IPS DF 19.7 (cell line): ENCODE results near the gene FAU.

Source experiments
- DNase-seq: peaks from one replicate; pipeline ENCODE4 v3.0.0-alpha.2; 2013; ENCODE audit warnings: low read depth, low spot score

FAU gene

DNA sequence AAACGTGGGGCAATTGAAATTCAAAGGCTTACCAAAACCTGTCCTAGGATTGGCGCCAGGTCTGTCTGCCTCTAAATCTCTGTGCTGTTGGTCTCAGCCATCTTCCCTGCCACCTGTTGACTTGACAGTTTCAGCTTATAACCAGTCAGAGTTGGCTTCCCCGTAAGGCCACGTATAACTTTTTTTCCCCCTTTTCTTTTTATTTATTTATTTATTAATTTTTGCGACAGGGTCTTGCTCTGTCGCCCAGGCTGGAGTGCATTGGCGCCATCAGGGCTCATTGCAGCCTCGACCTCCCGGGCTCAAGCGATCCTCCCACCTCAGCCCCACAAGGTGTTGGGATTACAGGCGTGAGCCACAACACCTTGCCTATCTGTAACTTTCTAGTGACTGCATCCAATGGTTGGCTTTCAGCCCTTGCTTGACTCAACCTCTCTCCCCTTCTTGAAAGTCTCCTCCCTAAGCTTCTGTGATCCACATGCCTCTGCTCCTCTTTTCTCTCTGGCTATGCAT lies 13.8 kb upstream of the FAU start:
- no peak for DNase-seq

DNA sequence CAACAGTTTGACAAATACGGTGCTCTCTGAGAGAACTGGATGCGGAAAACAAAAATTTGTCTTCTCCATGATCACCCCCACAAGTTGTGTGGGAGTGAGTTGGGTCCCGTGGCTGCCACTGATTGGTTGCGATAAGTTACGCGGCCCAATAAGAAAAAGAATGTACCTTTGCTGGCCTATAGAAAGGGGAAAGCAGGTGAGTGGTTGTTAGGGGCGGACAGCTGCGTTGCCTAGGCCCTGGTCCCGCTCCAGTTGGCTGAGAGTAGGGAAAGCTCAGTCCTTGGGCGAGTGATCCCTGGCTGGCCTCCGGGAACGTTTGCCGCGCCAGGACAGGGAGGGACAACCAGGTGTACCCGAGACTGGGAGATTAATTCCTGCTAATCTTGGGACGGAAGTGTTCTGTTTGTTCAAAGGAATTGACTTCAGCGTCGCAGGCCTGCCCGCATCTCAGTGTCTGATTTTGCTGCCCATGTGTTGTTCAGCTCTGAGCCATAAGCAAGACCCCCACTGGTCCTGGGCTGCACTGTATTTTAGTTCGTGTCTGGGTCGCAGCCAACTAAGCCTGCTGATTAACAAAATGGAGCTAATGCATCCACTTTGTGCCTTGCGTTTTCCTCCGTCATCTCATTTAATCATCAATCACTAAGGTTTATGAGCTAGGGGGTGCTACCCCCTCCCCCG lies 13.2 kb upstream of the FAU start:
- DNase-seq, result peak; percentile 95

DNA sequence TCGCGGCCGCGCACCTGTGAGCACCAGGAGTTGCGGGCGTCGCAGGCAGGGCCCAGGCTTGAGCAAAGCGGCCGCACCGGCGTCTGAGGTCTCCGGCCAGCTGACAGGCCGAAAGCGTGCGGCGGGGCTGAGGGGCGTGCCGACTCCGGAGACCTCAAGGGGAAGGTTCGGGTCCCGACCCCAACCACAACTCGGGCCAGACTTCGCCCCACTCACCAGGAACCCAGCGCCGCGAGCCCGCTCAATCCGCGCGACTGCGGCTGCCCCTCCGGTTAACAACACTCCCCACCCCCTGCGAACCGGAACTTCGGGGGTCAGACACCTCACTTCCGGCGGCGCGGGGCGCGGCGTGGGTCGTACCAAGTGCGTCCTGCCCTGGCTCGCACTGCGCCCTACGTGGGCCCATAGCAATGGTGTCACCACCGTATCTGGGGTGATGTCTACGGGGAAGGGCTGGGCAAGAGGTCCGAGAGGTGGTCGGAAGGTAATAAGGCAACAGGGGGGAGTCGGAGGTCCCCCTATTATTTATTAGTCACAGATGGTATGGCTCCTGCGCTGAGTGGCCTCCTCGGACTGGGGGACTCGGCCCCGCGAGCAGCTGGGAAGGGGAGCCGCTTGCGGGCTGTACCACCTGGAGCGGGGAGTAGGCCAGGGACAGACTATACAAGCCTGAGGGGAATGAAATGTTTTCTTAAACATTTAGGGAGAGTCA lies 12.5 kb upstream of the FAU start, which contains the start of gene SYVN1:
SYVN1 (minus strand) TSS at position 280 of the 712 bp plus-strand sequence. CDS start 918 bp downstream, outside the sequence.
- DNase-seq, result no peak

DNA sequence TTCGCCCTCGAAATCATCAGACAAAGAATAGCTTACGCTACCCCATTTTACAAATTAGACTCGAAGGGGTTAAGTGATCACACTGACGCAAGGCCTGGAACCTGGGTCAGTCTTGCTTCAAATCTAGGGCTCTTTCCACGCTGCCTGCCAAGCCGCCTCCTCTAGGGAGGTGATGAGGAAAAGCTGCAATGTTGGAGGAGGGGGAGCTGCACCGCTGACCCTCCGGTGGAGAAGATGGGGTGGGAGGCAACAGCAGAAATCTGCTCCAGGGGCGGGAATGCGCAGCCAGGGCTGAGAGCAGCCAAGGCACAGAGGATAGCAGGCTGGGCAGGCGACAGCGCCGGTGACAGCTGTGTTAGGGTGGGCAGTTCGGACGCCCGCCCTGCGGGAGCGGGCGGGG lies 11.8 kb upstream of the FAU start:
- DNase-seq, result no peak

DNA sequence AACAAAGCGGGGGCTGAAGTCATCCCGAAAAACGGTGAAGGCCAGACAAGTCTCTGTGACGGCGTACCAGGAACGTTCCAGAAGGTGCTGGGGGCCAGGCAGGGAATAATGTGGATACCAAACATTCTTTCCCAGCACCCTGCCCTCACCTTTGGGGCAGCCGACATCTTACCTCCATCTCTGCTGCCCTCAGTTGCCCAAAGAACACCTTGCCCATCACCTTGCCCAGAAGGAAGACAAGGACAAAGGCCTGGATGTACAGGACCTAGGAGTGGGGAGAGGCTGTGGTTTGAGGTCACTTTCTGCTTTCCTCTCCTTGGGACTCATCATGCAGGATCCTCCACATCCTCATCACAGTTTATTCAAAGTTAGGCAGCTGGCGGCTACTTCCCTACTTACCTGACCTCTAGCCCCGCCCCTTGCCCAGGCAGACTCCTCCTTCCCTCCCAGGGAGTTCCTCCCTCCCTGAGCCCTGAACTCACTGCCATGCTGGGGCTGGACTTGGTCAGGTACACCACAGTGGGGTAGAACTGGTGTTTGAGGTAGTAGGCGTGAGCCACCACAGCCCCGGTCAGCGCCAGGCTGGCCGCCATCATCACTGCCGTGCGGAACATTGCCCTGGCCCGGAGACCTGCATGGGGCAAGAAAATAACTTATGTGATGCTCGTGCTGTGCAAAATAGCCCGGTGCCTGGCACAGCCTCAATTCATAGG lies 11.2 kb upstream of the FAU start:
- no peak for DNase-seq

DNA sequence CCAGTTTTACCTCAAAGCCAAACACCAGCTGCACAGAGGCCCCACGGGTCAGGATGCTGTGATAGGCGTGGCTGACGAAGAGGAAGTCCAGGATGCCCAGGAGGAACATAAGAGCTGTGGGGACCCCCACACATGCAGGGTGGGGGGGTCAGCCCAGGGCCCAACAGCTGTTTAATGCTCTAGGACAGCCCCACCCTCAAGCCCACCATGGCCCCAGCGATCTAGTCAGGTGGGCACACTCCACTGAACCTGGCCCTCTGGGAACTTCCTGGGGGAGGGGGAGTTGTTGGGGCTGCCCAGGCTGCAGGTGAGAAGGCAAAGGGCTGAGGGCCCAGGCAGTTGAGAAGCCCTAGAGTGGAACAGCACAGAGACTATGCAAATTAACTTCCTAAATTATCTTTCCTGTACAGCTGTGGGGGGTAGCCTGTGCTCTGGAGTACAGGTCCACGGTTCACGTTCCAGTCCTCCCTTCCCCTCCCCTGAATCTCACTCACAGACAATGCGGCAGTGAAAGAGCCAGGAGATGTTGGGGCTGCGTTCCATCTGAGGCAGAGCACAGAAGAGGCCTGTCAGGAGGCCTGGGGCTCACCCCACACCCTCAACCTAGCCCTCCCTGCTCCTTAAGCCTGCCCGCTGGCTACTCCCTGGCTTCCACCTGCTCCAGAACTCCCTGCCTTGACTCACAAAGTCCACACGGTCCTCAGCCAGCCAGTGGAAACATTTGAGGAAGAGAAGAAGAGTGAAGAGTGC lies 10.5 kb upstream of the FAU start:
- no peak for DNase-seq

DNA sequence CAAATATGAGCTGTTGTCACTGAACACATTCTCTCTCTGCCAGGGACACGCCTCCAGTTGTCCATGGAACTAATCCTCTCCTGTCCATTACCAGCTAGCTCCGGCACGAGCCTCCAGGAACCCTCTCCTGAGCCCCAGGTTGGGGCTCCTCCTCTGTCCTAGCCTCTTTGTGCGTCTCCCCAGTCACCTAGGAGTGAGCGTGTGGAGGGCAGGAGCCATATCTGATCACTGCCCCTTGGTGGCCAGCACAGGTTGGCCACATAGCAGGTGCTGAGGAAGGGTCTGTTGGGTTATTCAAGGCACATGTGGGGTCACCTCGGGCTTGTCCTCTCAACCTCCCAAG lies 9.9 kb upstream of the FAU start:
- no peak for DNase-seq

DNA sequence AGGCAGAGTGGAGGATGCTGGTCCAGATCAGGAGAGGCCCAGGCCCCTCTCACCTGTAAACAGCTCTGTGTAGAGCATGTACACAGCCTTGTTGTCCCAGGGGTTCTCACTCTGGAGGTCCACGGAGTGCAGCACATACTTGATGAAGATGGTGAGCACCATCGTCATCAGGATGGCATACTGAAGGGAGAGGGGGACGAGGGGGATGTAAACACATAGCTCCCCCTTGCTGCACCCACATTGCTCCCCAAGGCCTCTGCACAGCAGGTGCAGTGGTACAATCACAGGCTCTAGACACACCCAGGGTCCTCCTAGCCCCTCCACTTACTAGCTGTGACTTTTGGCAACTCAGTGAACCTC lies 9.5 kb upstream of the FAU start:
- no peak for DNase-seq

DNA sequence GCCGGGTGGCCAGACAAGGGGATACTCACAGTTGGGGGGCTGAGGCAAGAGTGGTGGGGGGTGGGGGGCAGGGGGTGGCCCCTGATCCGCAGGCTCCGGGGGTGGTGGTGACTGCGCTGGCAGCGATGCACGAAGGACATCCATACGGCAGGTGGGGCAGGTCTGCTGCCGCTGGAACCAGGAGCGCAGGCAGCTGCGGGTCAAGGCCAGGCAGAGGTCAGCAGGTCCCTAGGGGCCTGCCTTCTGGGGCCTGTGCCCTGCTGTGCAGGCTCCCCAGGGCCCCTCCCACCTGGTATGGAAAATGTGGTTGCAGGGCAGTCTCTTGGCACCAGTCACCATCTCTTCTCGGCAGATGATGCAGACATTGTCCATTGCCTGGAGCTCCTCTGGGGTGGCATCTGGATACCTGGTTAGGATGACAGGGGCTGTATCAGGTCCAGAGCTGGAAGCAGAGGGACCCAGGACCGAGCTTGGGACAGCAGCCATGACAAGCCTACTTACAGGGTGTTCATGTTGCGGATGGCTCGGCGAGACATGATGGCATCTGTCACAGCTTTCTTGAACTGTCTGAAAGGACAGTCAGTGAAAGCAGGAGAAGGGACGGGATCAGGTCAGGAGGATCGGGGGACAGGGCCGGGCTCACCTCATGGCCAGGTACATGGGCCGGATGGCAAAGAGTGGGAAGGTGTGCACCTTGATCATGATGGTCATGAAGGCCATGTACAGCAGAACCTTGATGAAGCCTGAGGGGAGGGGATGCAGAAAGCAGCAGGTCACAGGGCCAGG lies 8.9 kb upstream of the FAU start:
- no peak for DNase-seq

DNA sequence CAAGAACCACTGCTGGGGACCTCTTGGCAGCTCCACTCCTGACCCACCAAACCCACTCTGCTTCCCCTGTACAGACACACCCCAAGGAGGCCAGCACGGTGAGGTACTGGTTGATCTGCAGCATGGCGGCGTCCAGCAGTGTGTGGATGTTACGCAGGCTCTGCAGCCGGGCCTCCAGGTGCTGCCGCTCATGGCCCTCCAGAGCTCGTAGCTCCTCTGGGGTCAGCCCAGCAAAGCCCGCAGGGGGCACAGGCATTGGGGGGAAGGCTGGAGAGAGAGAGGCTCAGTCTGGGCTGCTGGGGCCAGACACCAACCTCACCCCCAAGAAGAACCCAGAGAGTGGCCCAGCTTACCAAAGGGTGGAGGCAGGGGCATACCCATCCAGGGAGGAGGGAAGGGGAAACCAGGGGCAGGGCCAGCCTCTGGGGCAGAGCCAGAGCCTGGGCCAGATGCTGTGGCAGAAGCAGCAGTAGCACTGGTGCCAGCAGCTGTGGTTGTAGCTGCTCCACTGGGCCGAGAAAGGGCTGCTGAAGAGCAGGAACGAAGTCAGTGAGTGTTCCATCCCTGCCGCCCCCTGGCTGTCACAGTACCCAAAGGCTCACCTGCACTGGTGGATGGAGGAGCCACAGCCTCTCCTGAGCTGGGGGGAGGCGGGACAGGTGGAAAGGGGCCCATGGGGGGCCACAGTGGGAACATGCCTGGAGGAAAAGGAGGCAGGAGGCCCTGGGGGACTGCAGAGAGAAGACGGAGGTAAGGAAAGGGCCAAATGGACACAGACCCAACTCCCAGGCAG lies 7.9 kb upstream of the FAU start:
- no peak for DNase-seq

DNA sequence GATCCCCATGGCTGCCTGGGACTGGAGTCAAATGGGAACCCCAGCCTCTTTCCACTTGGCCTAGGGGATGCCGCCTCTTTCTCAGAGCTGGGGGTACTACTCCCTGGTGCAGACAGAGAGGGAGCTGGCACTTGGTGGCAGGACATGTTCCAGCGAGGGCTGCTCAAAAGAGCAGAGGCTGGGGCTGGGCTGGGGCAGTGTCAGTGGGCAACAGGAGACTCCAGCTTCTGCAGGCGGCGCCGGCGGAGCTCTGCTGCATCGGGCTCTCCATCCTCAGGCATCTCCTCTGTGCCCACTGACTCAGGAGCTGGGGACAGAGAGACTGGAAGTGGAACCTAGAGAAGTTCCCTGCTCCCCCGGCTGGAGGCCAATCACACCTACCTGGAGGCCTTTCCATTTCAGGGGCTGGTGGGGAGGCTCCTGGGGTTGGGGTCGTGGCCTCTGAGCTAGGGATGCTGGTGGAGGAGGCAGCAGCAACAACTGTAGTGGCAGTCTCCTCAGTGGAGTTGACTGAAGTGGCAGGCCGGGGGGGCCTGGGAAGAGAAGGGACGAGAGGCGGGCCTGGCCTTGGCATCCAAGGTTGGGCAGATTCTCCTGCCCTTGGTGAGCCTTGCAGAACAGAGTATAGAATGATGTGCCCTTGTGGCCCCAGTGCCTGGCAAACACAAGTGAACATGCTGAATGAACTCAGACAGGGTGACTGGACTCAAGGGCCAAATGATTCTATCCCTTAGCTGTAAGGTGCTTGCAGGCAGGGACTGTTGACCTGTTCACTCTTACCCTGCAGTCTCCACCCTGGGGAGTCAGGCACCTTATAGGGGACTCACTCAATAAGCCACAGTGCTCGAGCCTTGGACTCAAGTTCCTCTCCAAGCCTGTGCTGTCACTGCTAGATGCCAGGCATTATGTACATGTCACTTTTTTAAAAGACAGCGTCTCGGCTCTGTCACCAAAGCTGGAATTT lies 6.5 kb upstream of the FAU start:
- no peak for DNase-seq

DNA sequence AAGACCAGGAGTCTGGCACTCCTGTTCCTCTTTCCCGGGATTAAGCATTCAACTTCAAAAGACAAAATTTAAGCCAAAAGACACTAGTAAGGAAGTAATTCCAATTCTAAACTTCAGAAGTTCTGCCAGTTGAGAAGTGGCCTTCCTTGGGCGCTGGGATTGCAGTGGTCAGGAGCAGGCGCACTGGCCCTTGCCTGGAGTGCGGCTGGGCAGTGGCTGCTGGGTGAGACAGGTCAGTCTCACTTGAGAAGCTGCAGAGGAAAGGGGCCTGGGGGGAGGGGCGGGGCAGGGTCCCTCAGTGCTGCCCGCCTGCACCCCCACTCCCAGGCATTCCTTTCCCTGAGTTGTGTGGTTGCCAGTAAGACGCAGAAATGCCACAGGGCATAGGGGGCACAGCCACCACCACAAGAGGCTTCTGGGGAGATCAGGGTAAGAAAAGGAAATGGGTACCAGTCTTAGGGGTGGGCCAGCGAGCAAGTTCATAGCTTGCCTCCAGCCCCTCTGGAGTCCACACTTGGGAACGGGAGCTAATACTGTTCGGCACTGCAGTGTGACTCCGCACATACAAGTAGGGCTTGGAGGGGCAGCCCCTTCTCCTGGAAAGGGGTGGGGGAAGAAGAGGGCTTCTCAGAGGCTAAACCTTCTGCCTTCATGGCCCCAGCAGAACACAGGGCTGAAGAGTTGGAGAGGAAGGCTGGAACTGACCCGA lies 5.7 kb upstream of the FAU start:
- DNase-seq, result no peak

DNA sequence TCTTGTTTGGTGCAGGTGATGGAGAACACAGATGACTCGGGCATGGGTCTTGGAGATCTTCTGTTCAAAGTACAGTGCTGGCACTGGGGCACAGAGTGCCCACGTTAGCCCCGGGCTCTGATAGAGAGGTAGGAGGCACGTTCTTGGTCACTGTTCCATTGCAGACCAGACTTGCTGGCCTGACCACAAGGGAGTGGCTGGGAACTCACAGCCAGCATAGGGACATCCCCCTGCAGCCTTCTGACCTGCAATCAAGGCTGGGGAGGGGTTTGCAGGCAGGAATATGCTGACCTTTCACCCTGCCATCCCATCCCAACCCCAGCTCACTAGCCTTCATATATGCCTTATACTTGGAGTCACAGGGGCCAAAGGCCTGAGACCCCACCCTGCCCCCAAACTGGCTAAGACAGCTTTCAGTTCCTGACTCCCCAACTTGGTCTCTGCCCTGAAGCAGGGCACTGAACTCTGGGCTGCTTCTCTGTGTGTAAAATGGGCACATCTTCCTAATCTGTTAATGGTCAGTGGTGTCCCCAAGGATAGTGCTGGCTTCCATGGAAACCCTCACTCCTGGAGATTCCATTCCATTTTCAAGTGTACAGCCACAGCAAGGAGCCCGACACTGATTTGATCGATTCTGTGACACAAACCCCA lies 4.8 kb upstream of the FAU start:
- no peak for DNase-seq

DNA sequence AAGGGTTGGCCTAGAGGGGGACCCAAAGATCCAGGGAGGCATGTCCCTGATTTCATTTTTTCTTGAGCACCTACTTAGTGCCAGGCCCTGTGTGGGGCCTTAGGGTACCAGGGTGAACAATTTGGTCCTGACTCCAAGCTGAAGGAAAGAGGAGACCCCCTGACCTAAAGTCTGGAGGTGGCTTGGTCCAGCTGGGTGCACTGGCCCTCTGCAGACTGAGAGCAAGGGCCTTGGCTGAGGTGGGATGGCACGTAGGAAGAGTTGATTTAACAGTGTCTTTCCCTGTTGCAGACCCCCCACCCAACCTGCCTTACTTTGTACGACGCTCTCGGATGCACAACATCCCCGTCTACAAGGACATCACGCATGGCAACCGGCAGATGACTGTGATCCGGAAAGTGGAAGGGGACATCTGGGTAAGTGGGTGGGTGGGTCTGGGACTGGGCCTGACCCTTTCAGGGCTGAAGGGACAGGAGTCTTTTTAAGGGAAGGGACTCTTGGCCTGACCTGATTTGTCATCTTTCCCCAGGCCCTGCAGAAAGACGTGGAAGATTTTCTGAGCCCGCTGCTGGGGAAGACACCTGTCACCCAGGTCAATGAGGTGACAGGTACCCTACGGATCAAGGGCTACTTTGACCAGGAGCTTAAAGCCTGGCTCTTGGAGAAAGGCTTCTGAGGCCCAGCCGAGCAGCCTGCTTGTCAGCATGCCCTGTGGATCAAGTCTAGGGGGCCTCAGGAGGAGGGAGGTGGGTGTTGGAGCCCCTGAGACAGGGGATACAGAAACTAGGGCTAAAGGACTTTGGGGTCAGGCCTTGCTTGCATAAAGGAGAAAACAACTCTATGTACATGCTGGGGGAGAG lies 3.5 kb upstream of the FAU start:
- DNase-seq, result no peak

DNA sequence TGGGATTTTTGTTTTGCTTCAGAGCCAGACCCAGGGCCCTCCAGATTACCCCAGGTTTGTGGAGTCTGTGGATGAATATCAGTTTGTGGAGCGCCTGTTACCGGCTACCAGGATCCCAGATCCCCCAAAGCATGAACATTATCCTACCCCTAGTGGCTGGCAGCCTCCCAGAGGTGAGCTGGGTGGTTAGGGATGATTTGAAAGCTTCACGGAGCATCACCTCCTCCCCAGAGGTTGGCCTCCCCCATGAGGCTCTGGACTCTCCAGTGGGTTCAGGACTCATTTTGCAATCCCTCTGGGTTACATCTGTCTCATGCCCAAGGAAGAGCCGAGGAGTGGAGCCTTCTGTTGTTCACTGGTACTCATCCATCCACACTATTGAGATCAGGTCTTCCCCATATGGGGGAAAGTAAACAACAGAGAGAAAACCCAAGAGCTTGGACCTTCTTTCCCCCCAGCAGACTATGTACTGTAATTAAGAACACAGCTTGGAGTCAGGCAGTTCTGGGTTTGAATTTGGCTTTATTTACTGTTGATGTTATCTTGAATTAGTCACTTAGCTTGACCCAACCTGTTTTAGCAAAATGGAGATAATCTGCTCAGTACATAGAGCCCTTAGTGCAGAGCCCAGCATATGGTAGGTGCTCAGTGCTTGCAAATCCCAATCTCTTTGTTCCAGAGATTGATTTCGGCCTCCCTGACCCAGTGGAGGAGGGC lies 2.7 kb upstream of the FAU start:
- DNase-seq, result no peak

DNA sequence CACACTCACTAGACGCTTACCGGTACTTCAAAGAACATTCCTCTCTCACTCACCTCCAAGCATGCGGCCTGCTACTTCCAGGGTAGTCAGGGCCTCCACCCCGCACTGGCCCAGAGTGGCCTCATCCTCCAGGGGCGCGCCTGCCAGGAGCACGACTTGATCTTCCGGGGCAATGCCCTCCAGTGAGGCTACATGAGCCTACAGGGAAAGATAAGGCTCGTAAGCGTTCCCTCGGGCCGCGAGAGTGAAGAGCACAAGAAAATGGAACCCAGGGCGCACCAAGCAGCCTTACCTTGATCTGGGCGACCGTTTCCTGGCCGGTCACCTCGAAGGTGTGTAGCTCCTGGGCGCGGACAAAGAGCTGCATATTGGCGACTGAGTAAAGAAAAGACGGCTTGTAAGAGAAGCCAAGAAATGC lies 478 bp downstream of the FAU start:
- DNase-seq, result no peak
